ENCODE results near the gene WDR53.
"Not testable (repeated sequence)": the region's sequence is repeated elsewhere in the genome, so short reads cannot be mapped to it uniquely, and the experiment has no call there.

The WDR53 gene

DNA sequence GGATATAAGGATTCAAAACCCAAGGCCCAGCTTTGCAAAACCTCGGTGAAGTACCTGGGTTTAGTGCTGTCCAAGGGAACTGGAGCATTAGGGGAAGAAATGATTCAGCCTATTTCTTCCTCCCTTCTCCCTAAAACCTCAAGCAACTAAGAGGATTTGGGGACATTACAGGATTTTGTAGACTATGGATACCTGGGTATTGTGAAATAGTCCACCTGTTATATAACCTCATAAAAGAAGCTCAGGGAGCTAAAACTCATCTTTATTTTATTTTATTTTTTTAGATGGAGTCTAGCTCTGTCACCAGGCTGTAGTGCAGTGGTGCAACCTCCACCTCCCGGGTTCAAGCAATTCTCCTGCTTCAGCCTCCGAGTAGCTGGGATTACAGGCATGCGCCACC lies 44.5 kb downstream of the WDR53 start:
- no peak overlapping the region for H3K27ac ChIP-seq
- TF ChIP-seq, protein P1, sequence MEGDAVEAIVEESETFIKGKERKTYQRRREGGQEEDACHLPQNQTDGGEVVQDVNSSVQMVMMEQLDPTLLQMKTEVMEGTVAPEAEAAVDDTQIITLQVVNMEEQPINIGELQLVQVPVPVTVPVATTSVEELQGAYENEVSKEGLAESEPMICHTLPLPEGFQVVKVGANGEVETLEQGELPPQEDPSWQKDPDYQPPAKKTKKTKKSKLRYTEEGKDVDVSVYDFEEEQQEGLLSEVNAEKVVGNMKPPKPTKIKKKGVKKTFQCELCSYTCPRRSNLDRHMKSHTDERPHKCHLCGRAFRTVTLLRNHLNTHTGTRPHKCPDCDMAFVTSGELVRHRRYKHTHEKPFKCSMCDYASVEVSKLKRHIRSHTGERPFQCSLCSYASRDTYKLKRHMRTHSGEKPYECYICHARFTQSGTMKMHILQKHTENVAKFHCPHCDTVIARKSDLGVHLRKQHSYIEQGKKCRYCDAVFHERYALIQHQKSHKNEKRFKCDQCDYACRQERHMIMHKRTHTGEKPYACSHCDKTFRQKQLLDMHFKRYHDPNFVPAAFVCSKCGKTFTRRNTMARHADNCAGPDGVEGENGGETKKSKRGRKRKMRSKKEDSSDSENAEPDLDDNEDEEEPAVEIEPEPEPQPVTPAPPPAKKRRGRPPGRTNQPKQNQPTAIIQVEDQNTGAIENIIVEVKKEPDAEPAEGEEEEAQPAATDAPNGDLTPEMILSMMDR (conservative IDR thresholded peaks at IDR 0.05) = no peak

DNA sequence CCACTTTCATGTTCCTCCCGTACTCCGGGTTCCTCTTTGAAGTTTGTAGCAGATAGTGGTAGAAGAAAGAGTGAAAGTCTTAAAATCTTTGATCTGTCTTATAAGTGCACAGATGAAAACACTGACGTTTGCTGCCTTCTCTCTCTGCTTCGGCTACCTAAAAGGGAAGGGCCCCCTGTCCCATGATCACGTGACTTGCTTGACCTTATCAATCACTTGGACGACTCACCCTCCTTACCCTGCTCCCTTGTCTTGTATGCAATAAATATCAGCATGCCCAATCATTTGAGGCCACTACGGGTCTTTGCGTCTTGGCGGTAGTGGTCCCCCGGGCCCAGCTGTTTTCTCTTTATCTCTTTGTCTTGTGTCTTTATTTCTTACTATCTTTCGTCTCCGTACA lies 47.1 kb downstream of the WDR53 start:
- not testable (repeated sequence) for H3K27ac ChIP-seq

DNA sequence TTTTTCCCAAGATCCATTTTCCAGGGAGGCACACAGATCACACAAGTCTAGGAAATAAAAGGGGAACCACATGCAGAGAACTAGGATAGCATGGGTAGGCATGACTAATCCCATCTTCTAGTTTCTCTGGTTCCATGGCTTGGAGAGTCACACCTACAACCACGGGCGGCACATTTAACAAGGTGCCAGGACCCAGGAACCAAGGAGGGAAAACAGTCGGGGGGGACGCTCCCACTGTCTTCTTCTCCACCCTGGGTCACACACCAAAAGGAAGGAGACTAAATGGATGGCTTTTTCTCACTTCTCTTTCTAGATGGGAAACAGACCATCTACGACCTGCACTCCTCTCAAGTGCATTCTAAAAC lies 48.7 kb downstream of the WDR53 start:
- TF ChIP-seq, protein P1 (conservative IDR thresholded peaks at IDR 0.05) = no peak
- H3K27ac ChIP-seq = no peak overlapping the region

DNA sequence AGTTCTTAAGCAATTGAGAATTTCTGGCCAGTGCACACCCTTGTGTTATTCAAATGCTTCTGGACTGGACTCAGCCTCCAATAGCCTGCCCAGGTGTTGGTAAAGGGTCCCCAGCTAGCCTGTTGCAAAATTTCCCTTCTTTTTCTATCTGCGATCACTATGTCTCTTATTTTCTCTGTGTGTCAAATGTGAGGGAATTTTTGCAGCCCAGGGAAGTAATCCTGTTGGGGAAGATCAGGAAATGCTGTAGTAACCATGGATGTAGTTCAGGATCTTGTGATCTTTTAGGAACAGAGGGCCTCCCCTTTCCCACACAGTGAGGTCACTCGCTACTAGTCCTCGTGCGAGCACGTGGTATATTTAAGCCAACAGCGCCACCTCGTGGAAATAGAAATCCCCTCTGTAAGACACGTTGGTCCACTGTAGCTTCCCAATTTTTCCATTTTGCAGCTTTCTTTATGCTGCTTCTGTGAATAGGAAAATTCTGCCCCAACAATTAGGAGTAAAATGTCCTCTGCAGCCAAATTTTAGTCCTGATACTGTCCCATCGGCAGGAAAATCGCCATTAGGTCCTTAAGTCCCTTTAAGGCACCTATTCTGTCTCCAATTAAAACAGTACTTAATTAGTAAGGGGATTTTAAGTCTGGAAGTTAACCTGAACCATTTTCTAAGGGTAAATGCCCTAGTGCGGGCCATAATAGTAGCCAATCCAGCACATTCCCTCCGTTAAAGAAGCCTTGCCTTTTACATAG lies 49.2 kb downstream of the WDR53 start:
- TF ChIP-seq, protein P1 (conservative IDR thresholded peaks at IDR 0.05) = no peak
- H3K27ac ChIP-seq = no peak overlapping the region

DNA sequence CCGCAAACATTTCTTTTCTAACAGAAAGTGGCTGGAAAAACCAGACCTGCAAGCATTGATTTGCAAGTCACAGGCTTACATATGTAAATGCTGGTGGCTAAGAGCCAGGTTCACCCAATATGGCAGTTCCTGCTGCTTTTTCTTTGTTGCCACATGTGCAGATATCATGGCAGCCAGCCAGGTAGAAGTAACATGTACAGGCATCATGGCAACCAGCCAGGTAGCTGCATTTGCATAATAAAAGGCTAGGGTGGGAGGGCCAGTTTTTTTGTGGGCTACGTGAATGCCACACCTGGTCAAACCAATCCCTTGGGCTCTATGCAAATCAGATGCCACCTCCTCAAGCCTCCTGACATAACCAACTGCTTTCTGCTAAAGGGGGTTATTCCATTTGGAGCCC lies 50.4 kb downstream of the WDR53 start:
- TF ChIP-seq, protein P1 (conservative IDR thresholded peaks at IDR 0.05) = no peak
- no peak overlapping the region for H3K27ac ChIP-seq

DNA sequence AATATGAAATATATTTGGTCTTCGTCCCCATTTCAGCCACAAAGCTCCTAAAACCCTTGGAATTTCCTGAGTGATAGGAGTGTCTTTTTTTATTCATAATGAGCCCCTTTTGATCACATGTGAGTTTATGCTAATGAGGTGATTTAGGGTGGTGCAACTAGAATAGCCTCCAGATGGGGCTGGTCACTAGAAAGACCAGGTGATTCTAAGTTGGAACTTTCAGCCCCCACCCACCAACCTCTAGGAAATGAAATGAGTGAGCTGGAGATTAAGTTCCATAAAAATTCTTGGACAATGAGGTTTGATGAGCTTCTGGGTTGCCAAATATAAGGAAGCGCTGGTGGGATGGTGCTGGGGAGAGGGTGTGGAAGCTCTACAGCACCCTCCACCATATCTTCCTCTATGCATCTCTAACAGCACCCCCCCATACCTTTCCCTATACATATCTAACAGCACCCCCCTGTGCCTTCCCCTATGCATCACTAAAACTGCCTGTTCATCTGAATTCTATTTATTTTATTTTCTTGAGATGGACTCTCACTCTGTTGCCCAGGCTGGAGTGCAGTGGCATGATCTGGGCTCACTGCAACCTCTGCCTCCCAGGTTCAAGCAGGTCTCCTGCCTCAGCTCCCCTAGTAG lies 51.1 kb downstream of the WDR53 start:
- TF ChIP-seq, protein P1 (conservative IDR thresholded peaks at IDR 0.05) = no peak
- H3K27ac ChIP-seq = no peak overlapping the region

DNA sequence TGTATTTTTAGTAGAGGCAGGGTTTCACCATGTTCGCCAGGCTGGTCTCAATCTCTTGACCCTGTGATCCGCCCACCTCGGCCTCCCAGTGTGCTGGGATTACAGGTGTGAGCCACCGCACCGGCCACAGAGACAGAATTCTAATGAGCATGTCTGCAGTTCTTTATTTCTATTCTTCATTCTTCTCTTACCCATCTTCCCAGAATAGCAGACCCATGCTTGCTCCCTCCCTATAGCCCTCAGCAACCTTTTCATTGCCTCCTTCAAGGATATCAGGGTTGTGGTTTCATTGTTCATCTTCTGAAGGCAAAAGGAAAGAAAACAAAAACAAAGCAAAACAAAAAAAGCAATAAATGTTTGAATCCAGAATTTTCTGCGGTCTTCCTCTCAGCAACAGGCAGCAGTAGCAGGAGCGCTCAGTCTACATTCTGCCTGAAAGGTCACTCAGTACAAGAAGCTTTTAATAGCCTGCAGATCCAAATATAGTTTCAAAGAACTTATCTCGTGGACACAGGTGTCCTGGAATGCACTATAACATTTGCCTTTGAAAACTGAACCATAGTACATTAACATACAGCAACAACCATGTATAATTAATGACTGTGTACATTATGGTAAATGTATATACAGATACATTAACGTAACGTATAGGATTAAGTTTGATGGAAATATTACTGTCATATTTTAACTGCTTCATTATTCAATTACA lies 53.3 kb downstream of the WDR53 start, which contains the start of gene SMCO1:
TSS of gene SMCO1 (minus strand) at position 434 of the 709 bp plus-strand sequence. CDS start at position 297, 137 bp downstream.
- TF ChIP-seq, protein P1 (conservative IDR thresholded peaks at IDR 0.05) = no peak
- no peak within 1 kb of the TSS for H3K27ac ChIP-seq
